ENCODE data around the gene CLASRP. TPM values are rescaled to one million over a fixed set of nuclear protein-coding genes. Genes with fewer than 3 reads are reported as not detected.
A peak's percentile ranks its signal among the peaks of the same experiment; 100 is the strongest.

CLASRP gene
- total and polyA plus RNA-seq, 7 donors, result 19.0 to 157 (median 65.6) TPM

DNA sequence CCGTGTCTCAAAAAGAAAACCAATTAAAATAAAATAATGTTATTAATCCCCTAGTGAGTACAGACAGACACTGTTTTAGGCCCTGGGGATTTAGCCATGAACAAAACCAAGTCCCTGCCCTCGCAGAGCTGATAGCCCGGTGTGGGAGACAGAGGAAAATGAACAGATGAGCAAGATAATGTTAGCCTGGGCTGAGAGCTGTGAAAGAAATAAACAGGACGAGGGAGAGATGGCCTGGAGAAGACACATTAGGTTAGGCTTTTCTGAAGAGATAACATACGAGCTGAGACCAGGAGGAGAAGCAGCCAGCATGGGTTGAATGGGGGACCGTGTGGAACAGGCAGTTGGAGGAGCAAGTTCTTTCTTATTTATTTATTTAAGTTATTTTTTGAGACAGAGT, 28.5 kb upstream of the CLASRP start:
- Histone ChIP-seq H3K27me3 (no peaks in the 10 kb centered on the region), H3K4me3 (no peak overlapping the region), H3K9me3 (no peaks in the 10 kb centered on the region), H3K36me3 (peaks cover 0 to 47% (median 0%) of the 10 kb centered on the region in 4 donors), H3K27ac (no peak overlapping the region), H3K4me1 (no peaks in the 10 kb centered on the region)
- TF ChIP-seq POLR2A (IDR thresholded peaks at IDR 0.05) (no peak), POLR2AphosphoS5 (IDR thresholded peaks at IDR 0.05) (no peak), CTCF (IDR thresholded peaks at IDR 0.05) (no peak)
- intact Hi-C loops (cut with DNase I), result loop anchor here (10.0 kb wide), 1 partner anchor 244 kb away; the partner anchor contains the start of gene MARK4
- 78 to 82% methylated on average over 6 of the region's 6 CpGs for WGBS, 2 donors
- DNase-seq, result no peak

DNA sequence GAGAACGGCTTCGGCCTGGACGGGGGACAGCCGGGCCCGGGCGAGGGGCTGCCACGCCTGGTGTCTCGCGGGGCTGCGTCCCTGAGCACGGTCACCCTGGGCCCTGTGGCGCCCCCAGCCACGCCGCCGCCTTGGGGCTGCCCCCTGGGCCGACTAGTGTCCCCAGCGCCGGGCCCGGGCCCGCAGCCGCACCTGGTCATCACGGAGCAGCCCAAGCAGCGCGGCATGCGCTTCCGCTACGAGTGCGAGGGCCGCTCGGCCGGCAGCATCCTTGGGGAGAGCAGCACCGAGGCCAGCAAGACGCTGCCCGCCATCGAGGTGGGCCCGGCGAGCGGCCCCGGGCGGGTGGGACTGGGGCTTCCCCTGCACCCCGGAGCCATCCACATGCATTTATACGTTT, 26.9 kb upstream of the CLASRP start:
- H3K27me3 ChIP-seq, result no peaks in the 10 kb centered on the region
- intact Hi-C loops (cut with DNase I), result loop anchor here (10.0 kb wide), 1 partner anchor 243 kb away; the partner anchor contains the start of gene MARK4
- WGBS, 2 donors, result 97% methylated on average over 42 of the region's 42 CpGs
- DNase-seq, result no peak
- H3K9me3 ChIP-seq, result no peaks in the 10 kb centered on the region
- no peak overlapping the region for H3K27ac ChIP-seq
- TF ChIP-seq POLR2AphosphoS5 (IDR thresholded peaks at IDR 0.05), result no peak
- no peak for TF ChIP-seq EP300 (IDR thresholded peaks at IDR 0.05)
- no peak for TF ChIP-seq CTCF (IDR thresholded peaks at IDR 0.05)
- no peak for TF ChIP-seq POLR2A (IDR thresholded peaks at IDR 0.05)
- H3K36me3 ChIP-seq, result peaks cover 0 to 49% (median 0%) of the 10 kb centered on the region in 4 donors
- H3K4me1 ChIP-seq, result peaks cover 0 to 4% (median 3%) of the 10 kb centered on the region in 4 donors
- no peak overlapping the region for H3K4me3 ChIP-seq

GRCh38 chr19:45016388-45017314, 22.2 kb upstream of the CLASRP start:
- Histone ChIP-seq H3K9me3 (no peaks in the 10 kb centered on the region), H3K27me3 (no peaks in the 10 kb centered on the region), H3K27ac (peak overlapping the region in 3 of 4 donors; percentile 25 to 34 (median 33)), H3K4me3 (no peak overlapping the region), H3K4me1 (peaks cover 0 to 11% (median 9%) of the 10 kb centered on the region in 4 donors), H3K36me3 (peaks cover 0 to 36% (median 0%) of the 10 kb centered on the region in 4 donors)
- intact Hi-C loops (cut with DNase I), result loop anchor here (2.0 to 10.0 kb wide), 3 partner anchors 161 to 322 kb away; partner anchors contain the start of genes BLOC1S3, MARK4 and TRAPPC6A
- peak in 1 of 4 donors; percentile 35 for TF ChIP-seq POLR2AphosphoS5 (IDR thresholded peaks at IDR 0.05)
- TF ChIP-seq POLR2A (IDR thresholded peaks at IDR 0.05), result no peak
- peak; percentile 53 to 60 (median 56) for TF ChIP-seq CTCF (IDR thresholded peaks at IDR 0.05)
- no peak for TF ChIP-seq EP300 (IDR thresholded peaks at IDR 0.05)
- DNase-seq, result peak; percentile 83
- 57 to 59% methylated on average over 13 of the region's 13 CpGs for WGBS, 2 donors

DNA sequence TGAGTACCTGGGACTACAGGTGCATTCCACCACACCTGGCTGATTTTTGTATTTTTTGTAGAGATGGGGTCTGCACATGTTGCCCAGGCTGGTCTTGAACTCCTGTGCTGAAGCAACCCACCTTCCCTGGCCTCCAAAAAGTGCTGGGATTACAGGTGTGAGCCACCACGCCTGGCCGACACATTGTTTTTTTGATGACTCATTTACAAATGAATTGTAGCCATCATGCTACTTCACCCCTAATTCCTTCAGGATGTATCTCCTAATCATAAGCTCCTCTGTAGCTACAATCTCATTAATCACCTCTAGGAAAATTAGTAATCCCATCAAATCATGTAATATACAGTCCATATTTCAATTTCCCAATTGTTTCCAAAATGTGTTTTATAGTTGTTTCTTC, 19.7 kb upstream of the CLASRP start:
- no peak for DNase-seq
- no peak for TF ChIP-seq POLR2AphosphoS5 (IDR thresholded peaks at IDR 0.05)
- TF ChIP-seq EP300 (IDR thresholded peaks at IDR 0.05), result no peak
- no peak for TF ChIP-seq CTCF (IDR thresholded peaks at IDR 0.05)
- no peak for TF ChIP-seq POLR2A (IDR thresholded peaks at IDR 0.05)
- WGBS, 2 donors, result 80 to 89% methylated on average over 2 of the region's 2 CpGs
- Histone ChIP-seq H3K27me3 (no peaks in the 10 kb centered on the region), H3K36me3 (peaks cover 0 to 11% (median 0%) of the 10 kb centered on the region in 4 donors), H3K27ac (no peak overlapping the region), H3K9me3 (no peaks in the 10 kb centered on the region), H3K4me1 (peaks cover 0 to 11% (median 9%) of the 10 kb centered on the region in 4 donors), H3K4me3 (no peak overlapping the region)
- intact Hi-C loops (cut with DNase I), result loop anchor here (5.0 to 10.0 kb wide), 2 partner anchors 158 to 236 kb away; partner anchors contain the start of genes BLOC1S3, MARK4 and TRAPPC6A

Data from sigmoid colon (tissue), 7 donors.